GM23338 (cell line): ENCODE measurements around the gene CACNA1B.

ENCODE experiments used
- CTCF ChIP-seq, 2 experiments: fragments of 200-600 bp in 1 of 2; sonication (generic) in 1 of 2; conservative IDR thresholded peaks; 2 replicates each; pipeline versions ENCODE4 v1.5.1 to v1.6.1; 2016 to 2017; ENCODE audit warnings: antibody characterized with exemption in 2 of 2, low read depth in 2 of 2, mild to moderate bottlenecking in 2 of 2, moderate library complexity in 1 of 2
- EZH2 ChIP-seq: fragments of 200-600 bp; sonication (generic); IDR thresholded peaks from one replicate; pipeline ENCODE4 v1.8.0; 2017; ENCODE audit warnings: antibody characterized with exemption, mild to moderate bottlenecking, low read depth; ENCODE audit not compliant: unreplicated experiment
- POLR2AphosphoS5 ChIP-seq: IDR thresholded peaks from 2 replicates; pipeline ENCODE4 v1.6.1; 2016; ENCODE audit warnings: antibody characterized with exemption, low read depth
- ZNF331 ChIP-seq: fragments of 250-450 bp; sonication (Bioruptor Pico); IDR thresholded peaks from 2 replicates; pipeline ENCODE4 v1.5.0; 2020; ENCODE audit warnings: low read depth, mild to moderate bottlenecking, moderate library complexity

GRCh38 chr9:138038244-138038671, 160.7 kb downstream of the CACNA1B start:
- TF ChIP-seq ZNF331 (no peak), CTCF (conservative IDR thresholded peaks at IDR 0.05; ENCODE audit: low read depth in 2 of 2) (no peak), EZH2 (no peak), POLR2AphosphoS5 (no peak)
